PC-9 (cell line): Measurements from ENCODE around the gene EIF2S3.
"Not testable (repeated sequence)": the region's sequence is repeated elsewhere in the genome, so short reads cannot be mapped to it uniquely, and the experiment has no call there.

ENCODE experiments used
- EZH2 ChIP-seq: fragments of 200-600 bp; sonication (generic); IDR thresholded peaks from 2 replicates; pipeline ENCODE4 v1.8.0; 2017; ENCODE audit warnings: antibody characterized with exemption, low read depth
- TF ChIP-seq, protein P1 (sequence below): fragments of 200-600 bp; sonication (generic); conservative IDR thresholded peaks from 2 replicates; pipeline ENCODE4 v1.6.1; 2017; ENCODE audit warnings: mixed run types, antibody characterized with exemption, mild to moderate bottlenecking, moderate library complexity

DNA sequence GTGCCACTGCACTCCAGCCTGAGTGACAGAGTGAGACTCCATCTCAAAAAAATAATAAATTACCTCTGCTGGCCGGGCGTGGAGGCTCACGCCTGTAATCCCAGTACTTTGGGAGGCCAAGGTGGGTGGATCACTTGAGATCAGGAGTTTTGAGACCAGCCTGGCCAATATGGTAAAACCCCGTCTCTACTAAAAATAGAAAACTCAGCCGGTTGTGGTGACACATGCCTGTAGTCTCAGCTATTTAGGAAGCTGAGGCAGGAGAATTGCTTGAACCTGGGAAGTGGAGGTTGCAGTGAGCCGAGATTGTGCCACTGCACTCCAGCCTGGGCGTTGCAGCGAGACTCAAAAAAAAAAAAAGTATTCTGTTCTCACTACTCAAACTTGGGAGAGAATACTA is 25.5 kb downstream of the EIF2S3 start:
- TF ChIP-seq, protein P1, sequence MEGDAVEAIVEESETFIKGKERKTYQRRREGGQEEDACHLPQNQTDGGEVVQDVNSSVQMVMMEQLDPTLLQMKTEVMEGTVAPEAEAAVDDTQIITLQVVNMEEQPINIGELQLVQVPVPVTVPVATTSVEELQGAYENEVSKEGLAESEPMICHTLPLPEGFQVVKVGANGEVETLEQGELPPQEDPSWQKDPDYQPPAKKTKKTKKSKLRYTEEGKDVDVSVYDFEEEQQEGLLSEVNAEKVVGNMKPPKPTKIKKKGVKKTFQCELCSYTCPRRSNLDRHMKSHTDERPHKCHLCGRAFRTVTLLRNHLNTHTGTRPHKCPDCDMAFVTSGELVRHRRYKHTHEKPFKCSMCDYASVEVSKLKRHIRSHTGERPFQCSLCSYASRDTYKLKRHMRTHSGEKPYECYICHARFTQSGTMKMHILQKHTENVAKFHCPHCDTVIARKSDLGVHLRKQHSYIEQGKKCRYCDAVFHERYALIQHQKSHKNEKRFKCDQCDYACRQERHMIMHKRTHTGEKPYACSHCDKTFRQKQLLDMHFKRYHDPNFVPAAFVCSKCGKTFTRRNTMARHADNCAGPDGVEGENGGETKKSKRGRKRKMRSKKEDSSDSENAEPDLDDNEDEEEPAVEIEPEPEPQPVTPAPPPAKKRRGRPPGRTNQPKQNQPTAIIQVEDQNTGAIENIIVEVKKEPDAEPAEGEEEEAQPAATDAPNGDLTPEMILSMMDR = not testable (repeated sequence)
- TF ChIP-seq EZH2 = not testable (repeated sequence)
